ENCODE measurements around the gene DNM3.
"Not testable (repeated sequence)": the region's sequence is repeated elsewhere in the genome, so short reads cannot be mapped to it uniquely, and the experiment has no call there.

Gene DNM3

GRCh38 chr1:171798765-171799164, 42.5 kb upstream of the DNM3 start:
- no peak for TF ChIP-seq CTCF (IDR thresholded peaks at IDR 0.05; ENCODE audit: low read depth, low read length, missing control alignments)
- no peak for DNase-seq (ENCODE audit: extremely low read depth, low read depth)
- no peak overlapping the region for H3K4me3 ChIP-seq (replicated peaks; ENCODE audit: low read depth, low read length)

- DNase-seq (ENCODE audit: extremely low read depth, low read depth), result no peak
- no peak for TF ChIP-seq CTCF (IDR thresholded peaks at IDR 0.05; ENCODE audit: low read depth, low read length, missing control alignments)
- no peak overlapping the region for H3K4me3 ChIP-seq (replicated peaks; ENCODE audit: low read depth, low read length)
Measured at GRCh38 chr1:171799166-171799565, 42.1 kb upstream of the DNM3 start.

- H3K4me3 ChIP-seq (replicated peaks; ENCODE audit: low read depth, low read length); DNase-seq (ENCODE audit: extremely low read depth, low read depth): not testable (repeated sequence)
Measured at GRCh38 chr1:171799698-171800097, 41.6 kb upstream of the DNM3 start.

GRCh38 chr1:171800342-171800741, 41.0 kb upstream of the DNM3 start:
- no peak overlapping the region for H3K4me3 ChIP-seq (replicated peaks; ENCODE audit: low read depth, low read length)
- no peak for TF ChIP-seq CTCF (IDR thresholded peaks at IDR 0.05; ENCODE audit: low read depth, low read length, missing control alignments)
- no peak for DNase-seq (ENCODE audit: extremely low read depth, low read depth)

- H3K4me3 ChIP-seq (replicated peaks; ENCODE audit: low read depth, low read length), result no peak overlapping the region
- no peak for TF ChIP-seq CTCF (IDR thresholded peaks at IDR 0.05; ENCODE audit: low read depth, low read length, missing control alignments)
- DNase-seq (ENCODE audit: extremely low read depth, low read depth), result no peak
Measured at GRCh38 chr1:171800851-171801250, 40.4 kb upstream of the DNM3 start.

GRCh38 chr1:171801487-171801891, 39.8 kb upstream of the DNM3 start:
- peak; percentile 41 for DNase-seq (ENCODE audit: extremely low read depth, low read depth)
- peak; percentile 75 for TF ChIP-seq CTCF (IDR thresholded peaks at IDR 0.05; ENCODE audit: low read depth, low read length, missing control alignments)
- H3K4me3 ChIP-seq (replicated peaks; ENCODE audit: low read depth, low read length), result no peak overlapping the region

- TF ChIP-seq CTCF (IDR thresholded peaks at IDR 0.05; ENCODE audit: low read depth, low read length, missing control alignments), result no peak
- H3K4me3 ChIP-seq (replicated peaks; ENCODE audit: low read depth, low read length), result no peak overlapping the region
- DNase-seq (ENCODE audit: extremely low read depth, low read depth), result no peak
Measured at GRCh38 chr1:171802207-171802606, 39.1 kb upstream of the DNM3 start.
